ENCODE data around the gene BRSK2. TPM values are rescaled to one million over a fixed set of nuclear protein-coding genes. Genes with fewer than 3 reads are reported as not detected.

The BRSK2 gene
- polyA plus RNA-seq, 3 donors = 0.67 to 50.2 (median 0.82) TPM

DNA sequence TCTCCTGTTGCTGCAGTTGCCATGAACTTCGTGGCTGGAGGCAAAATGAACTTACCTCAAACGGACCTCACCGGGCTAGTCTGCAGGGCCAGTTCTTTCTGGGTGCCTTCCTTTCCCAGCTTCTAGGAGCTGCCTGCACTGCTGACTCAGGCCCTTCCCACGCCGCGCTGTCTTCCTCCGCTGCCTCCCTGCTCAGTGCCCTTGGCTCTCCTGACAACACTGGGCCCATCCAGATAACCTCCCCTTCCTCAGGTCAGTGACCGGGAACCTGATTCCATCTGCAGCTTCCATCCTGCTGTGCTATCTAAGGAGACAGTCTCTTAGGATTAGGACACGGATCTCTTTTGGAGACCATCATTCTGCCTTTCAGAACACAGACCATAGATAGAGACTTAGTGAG is 77.5 kb downstream of the BRSK2 start:
- WGBS, 3 donors = 76 to 90% (median 82%) methylated on average over 9 of the region's 9 CpGs
- H3K27ac ChIP-seq (ENCODE audit: low read depth, low read length) = no peak overlapping the region

DNA sequence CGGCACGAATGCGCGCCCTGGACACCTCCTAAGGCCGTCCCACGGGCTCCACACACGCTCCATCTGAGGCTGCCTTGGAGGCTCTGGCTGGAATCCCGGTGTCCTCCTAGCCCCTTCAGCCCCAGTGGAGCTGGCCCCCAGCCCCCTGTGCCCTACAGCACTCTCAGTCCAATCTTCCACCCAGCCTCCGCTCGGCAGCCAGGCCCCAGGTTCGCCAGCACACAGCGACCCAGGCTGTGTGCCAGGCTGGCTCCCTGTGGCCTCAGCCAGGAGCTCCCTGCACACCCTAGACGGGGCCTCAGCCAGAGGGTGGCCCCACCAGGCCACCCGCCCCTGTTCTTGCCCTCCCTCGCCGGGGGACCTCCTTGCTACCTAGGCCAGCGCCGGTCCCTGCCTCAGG is 78.3 kb downstream of the BRSK2 start:
- no peak overlapping the region for H3K27ac ChIP-seq (ENCODE audit: low read depth, low read length)
- WGBS, 3 donors = 72 to 91% (median 88%) methylated on average over 18 of the region's 18 CpGs

DNA sequence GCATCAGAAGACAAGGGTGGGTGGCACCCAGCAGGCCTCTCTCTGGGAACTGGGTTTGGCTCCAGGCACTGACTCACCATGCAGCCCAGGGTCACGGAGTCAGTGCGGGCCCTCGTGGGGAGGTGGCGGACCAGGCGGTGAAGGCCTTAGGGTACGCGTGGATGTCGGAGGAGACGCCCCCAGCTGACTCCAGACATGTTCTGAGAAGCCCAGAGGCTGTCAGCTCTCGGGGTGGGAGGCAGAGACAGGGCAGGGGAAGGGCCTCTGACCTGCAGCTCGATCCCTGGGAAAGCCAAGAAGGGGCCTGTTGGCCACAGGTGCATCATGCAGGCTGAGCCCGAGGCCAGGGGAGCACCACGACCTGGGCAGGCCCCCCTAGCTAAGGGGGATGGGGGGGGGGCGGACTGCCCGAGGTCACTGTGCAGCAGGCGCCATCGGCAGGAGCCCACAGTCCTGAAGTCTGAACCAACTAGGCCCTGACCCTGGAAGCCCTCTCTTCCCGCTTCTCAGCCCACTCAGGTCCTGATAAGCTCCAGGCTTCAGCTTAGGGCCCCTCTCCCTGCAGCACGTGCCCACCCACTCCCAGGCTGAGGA is 78.8 kb downstream of the BRSK2 start:
- H3K27ac ChIP-seq (ENCODE audit: low read depth, low read length) = no peak overlapping the region
- 83 to 86% (median 85%) methylated on average over 18 to 19 of the region's 19 CpGs for WGBS, 3 donors

DNA sequence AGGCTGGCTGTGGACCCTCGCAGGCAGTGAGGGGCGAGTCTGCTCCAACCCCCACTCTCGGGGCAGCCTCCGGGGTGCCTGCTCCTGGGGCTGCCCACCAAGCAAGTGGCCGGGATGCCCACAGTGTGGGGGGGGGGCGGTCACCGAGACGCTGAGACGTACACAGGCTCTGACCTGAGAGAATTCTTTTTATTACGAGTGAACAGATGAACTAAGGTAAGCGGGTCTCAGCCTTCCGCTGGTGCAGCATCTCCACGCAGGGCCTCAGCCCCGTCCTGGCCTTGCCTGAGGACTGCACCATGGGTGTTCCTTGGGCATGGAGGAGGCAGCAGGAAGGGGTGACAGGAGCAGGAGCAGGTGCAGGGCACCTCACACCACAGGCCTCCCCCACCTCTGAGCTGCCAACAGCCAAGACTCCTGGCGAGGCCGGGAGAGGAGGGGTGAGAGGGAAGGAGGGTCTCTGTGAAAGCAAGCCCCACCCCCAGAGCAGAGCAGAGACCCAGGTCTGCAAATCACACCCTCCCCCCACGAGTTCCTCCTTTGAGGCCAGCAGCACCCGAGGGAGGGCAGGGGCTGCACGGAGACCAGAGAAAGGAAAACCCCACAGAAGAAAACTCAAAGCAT is 79.7 kb downstream of the BRSK2 start:
- H3K27ac ChIP-seq (ENCODE audit: low read depth, low read length) = no peak overlapping the region
- 82 to 87% (median 82%) methylated on average over 16 to 19 of the region's 19 CpGs for WGBS, 3 donors

DNA sequence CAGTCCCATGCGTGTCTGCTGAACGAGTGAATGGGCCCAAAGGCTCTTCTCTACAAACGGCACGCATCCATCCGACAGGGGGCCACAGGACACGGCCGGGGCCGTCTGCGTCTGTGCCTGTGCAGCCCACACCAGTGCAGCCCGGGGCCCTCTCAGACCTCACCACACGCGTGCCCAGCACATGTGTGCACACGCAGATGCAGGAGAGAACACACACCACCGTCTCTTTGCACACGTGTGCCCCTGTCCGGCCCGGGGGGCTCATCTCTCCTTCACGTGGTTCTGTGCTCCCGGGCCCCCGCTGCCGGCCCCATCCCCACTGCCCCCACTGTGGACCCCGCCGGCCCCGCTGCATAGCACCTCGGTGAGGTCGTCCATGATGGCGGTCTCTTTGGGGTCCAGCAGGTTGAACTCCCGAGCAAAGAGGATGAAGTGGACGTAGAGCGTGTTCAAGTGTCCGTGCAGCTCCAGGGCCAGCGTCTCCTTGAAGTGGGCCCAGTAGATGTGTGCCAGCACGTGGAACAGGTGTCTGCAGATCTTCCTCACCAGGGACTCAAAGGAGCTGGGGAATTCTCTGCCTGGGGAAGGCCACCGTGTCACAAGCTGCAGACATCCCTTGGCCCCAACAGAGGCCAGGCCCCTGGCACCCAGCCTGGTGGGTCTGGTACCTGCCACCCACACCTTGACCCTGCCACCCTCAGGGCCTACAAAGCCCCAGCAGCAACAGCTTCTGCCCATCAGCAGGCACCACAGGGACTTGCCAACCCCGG is 80.4 kb downstream of the BRSK2 start:
- H3K27ac ChIP-seq (ENCODE audit: low read depth, low read length) = no peak overlapping the region

DNA sequence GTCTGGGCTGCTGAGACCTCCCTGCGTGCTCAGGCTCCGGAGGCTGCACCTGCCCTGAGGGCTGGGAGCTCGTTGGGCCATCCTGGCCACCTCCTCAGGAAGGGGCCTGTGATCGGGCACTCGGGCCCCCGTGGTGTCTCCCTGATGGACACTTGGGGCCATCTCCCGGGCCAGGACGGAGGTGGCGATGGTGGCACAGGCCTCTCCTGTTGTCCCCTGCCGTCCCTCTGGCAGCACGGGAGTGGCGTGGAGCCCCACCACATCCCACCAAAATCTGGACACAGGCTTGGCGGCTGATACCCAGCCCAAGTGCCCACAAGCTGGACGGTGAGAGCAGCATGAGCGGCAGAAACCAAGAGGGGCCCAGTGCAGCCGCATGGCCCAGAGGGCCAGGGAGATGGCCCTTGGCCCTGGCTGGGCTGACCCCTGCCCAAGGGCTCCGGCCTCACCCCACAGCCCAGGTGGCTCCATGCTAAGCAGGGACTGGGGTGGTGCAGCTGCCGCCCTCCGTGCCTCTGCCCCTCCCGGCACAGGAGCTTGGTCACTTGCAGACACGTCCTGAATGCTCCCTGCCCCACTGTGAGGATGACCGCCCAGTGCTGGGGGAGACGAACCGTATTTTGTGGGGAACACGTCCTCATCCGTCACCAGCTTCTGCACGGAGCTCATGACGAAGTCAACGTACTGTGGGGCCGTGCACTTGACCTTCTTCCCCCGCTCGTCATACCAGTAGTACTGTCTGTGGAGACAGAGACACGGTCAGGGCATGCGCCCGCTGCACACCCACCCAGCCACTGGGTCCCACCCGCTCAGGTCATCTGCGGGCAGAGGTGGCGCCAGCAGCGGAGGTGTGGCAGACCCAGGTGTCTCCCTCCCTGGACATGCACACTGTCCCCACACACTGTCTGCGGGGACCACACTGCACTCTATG is 81.2 kb downstream of the BRSK2 start:
- WGBS, 3 donors = 95 to 97% (median 95%) methylated on average over 39 to 40 of the region's 40 CpGs
- H3K27ac ChIP-seq (ENCODE audit: low read depth, low read length) = no peak overlapping the region

More for the DNA sequence above, 80.4 kb downstream of the BRSK2 start:
- 92 to 94% (median 92%) methylated on average over 35 of the region's 35 CpGs for WGBS, 3 donors

DNA sequence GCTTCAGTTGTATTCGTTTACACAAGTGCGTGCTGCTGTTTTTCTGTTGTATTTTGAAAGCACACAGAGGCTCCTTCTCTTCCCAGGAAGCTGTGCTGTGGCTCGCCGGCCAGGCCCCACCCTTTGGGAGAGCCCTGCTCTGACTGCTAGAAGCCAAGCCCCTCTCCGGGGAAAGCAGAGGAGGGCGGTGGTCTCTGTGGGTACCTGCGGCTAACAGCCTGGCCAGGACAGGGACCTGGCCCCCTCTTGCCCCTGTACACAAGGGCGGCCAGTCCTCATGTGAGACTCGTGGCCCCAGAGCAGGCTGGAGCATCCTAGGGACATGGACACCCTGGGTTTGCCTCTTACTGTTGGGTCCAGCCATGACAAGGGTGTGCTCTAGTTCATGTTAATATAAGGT is 82.0 kb downstream of the BRSK2 start:
- WGBS, 3 donors = 79 to 82% (median 80%) methylated on average over 9 of the region's 9 CpGs
- no peak overlapping the region for H3K27ac ChIP-seq (ENCODE audit: low read depth, low read length)

DNA sequence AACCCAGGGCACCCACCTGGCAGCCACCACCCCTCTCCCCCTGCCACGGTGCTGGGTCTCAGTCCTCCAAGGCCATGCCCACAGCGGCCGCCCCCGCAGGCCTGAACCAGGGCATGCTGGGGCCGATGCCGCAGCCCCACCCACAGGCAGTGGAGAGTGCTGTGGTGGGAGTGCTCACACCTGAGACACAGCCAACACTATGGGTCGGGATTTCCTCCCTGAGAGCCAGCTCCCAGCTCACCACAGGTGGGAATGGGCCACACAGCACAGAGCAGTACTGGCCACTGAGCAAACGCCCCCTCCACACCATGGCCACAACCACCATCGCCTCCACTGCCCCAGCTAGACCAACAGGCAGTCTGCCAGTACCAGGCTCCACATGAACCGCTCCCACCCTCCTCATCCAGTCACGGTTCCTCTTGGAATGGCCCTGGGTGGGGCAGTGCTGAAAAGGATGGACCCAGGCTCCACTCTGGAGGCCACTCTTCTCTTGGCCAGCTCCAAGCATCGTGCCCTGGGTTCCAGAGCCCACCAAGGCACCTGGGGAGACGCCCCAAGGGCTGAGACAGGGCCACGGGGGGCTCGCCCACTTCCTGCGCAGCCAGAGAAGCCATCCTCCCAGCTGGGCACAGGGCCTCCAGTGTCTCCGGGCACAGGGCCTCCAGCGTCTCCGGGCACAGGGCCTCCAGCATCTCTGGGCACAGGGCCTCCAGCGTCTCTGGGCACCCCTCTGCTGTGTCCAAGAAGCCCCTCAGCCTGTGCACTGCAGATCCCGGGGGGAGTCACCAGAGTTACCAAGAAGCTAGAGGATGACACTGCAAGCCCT is 82.7 kb downstream of the BRSK2 start:
- 89 to 93% (median 91%) methylated on average over 21 of the region's 21 CpGs for WGBS, 3 donors
- no peak overlapping the region for H3K27ac ChIP-seq (ENCODE audit: low read depth, low read length)

DNA sequence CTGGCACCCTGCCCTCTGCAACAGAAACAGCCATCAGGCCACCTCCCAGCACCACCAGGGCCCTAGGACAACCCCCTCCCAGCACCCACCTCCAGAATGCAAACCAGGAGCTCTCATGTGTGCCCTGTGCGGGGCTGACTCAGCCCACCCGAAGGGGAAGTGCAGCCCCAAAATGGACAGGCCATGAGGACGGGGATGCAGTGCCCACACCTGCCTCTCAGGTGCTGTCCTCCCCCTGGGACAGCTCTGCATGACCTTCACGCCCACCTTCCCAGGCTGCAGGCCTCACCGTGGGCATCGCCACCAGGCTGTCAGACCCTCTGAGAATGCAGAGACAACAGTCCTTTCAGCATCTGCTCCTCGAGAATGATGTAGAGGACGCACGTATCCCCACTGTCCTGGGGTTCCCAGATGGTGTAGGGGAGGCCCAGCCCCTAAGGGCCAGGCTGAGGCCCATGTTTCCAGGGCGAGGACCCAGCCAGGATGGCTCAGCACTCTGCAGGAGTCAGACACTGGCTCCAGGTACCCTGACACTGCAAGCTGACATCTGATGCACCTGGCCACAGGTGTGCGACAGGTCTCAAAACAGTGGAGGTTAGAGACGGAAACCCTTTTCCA is 83.4 kb downstream of the BRSK2 start:
- WGBS, 3 donors = 94 to 95% (median 94%) methylated on average over 12 of the region's 12 CpGs
- H3K27ac ChIP-seq (ENCODE audit: low read depth, low read length) = no peak overlapping the region

DNA sequence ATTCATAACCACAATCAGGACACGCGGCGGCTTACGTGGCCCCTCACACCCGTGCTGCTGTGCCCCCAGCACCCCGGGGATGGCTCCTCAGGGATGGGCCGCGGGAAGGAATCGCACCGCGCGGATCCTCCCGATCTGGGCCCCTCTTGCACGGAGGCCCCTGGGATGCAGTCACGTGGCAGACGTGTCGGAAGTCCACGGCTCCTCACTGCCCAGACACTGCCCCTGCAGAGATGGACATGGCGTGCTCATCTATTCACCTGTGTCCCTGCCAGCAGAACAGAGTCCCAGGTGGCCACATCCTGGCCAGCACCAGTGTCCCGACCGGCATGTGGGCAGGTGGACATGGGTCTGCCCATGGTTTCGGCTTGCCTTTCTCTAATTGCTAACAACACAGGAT is 84.1 kb downstream of the BRSK2 start:
- H3K27ac ChIP-seq (ENCODE audit: low read depth, low read length) = no peak overlapping the region
- WGBS, 3 donors = 95 to 97% (median 96%) methylated on average over 22 of the region's 22 CpGs

DNA sequence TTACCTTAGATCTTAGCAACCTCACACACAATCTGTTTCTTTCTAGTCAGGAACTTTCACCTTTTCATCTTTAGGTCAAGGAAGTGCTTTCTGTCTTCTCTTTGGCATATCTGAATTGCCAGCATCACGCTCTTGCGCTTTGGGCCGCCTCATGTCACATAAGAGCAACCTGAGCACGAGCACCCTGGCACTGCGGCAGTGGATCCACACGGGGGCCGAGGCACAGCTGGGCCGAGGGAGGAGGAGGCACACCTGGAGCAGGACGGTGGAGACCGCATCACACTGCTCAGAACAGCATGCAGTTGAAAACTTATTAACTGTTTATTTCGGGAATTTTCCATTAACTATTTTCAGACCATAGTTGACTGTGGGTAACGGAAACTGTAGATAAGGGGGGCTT is 86.1 kb downstream of the BRSK2 start:
- 93 to 96% (median 94%) methylated on average over 12 of the region's 12 CpGs for WGBS, 3 donors
- H3K27ac ChIP-seq (ENCODE audit: low read depth, low read length) = no peak overlapping the region

DNA sequence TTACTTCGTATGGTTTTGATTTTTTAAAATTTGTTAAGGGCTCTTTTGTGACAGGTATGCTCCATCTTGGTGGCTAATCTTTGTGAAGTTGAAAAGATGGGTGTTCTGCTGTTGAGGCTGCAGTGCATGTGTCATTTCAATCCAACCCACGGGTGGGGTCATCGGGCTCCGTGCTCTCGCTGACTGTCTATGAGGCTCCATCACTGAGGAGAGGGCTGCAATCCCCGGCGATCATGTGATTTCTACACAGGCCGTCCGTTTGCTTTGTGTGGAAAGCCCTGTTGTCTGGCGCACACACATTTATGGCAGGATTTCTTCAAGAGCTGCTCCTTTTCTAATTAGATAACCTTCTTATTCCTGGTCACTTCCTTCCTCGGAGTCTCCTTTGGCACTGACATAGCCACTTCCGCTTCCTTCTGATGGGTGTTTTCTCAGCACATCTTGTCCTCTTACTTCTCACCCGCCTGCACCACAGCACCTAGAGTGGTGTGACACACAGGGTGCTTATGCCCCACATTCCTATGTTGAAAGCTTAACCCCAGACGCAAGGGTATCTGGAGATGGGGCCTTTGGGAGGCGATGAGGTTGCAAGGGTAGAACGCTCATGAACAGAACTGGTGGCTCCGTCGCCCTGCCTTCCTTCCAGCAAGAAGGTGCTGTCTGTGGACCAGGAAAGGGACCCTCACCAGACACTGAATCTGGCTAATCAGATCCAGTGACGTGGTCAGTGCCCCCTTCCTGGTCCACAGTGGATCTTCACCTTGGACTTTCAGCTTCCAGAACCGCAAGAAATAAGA is 87.4 kb downstream of the BRSK2 start:
- H3K27ac ChIP-seq (ENCODE audit: low read depth, low read length) = no peak overlapping the region
- 79 to 87% (median 79%) methylated on average over 20 of the region's 20 CpGs for WGBS, 3 donors

DNA sequence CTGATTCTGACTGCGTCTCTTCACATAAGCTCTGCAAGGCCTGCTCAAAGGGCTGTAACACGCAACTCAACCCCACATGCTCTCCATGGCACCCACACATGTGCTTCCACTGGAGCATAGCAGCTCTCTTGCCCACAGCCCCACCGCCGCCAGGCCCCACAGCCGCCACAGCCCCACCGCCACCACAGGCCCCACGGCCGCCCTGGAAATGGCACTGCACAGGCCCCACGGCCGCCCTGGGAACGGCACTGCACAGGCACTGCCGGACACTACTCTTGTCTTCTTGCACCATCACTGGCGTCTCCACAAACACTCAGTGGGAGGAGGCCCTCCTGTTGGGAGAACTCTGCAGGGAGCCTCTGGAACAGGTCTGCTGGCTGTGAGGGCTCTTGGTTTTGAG is 88.3 kb downstream of the BRSK2 start:
- WGBS, 3 donors = 88 to 95% (median 89%) methylated on average over 13 of the region's 13 CpGs
- H3K27ac ChIP-seq (ENCODE audit: low read depth, low read length) = no peak overlapping the region

DNA sequence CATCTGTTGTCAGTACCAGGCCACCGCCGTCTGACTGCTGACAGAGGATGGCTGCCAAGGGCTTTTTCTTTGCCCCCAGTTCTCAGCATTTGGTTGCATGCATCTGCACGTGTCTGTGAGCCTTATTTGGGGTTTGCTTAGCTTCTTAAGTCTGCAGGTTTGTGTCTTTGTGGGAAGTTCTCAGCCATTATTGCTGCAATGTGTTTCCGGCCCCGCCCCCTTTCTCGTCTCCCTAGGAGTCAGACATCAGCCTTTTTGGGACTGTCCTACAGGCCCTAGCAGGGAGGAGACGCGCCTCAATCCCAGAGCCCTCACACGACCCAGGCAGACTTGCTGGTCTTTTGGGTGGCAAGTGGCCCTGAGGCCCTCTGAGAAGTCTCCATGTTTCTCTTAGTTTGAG is 88.8 kb downstream of the BRSK2 start:
- no peak overlapping the region for H3K27ac ChIP-seq (ENCODE audit: low read depth, low read length)
- WGBS, 3 donors = 51 to 86% (median 53%) methylated on average over 8 to 9 of the region's 9 CpGs

DNA sequence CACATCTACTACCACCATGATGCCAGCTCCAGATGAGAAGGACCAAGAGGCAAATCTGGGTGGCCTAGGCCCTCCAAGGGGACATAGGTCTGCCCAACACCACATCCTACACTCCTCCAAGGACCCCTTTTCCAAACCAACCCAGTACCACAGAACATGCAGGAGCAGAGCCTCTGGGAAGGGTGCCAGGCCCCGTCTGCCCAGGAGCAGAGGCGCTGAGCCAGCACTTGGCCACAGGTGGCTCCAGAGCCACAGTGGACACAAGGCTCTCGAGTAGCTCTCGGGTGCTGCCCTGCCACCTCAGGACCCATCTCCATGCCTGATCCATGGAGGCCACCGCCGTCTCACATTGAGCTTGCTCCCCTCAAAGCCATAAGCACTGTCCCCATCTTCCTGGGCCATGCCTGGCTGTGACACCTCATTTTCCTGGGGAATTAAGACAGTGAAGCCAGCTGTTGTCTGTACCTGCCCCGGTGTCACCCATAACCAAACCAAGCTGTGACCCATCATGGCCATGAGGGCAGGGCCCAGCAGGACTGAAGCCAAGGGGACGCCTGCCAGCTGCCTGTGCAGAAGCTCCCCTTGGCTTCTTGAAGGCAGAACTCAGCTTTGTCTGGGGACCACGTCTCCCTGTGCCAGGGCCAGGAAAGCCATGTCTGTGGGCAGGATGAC is 89.4 kb downstream of the BRSK2 start:
- WGBS, 3 donors = 84 to 92% (median 84%) methylated on average over 9 of the region's 9 CpGs
- no peak overlapping the region for H3K27ac ChIP-seq (ENCODE audit: low read depth, low read length)

DNA sequence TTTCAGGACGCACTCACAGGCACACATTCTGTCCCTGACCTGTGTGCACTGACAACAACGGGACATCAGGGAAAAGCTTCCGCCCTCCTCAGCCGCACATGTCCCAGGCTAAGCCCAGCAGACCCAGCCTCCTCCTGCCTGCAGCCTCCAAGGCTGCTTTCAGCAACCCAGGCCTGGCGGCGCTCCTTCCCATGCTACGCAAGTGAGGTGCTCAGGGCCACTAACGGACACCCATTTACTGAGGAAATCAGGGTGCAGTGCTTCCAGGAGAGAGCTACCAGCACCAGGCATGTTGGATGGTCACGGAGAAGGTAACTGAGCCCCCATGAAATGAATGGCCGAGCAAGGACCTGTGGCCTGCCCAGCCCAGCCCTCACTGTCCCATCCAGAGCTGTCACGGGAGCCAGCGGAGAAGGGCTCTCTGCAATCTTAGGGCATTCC is 90.0 kb downstream of the BRSK2 start:
- WGBS, 3 donors = 91 to 95% (median 95%) methylated on average over 11 to 12 of the region's 12 CpGs
- no peak overlapping the region for H3K27ac ChIP-seq (ENCODE audit: low read depth, low read length)
